NCI-H774 (cell line): ENCODE results near the gene RIPOR3.
"Not testable (repeated sequence)": the region's sequence is repeated elsewhere in the genome, so short reads cannot be mapped to it uniquely, and the experiment has no call there.

Experiments used
- DNase-seq: peaks from one replicate; lab custom pipeline; 2025; lab: John Stamatoyannopoulos, UW

The RIPOR3 gene

GRCh38 chr20:50658804-50659380 lies 32.5 kb downstream of the RIPOR3 start:
- no peak for DNase-seq

GRCh38 chr20:50655311-50655880 lies 35.9 kb downstream of the RIPOR3 start:
- DNase-seq, result no peak

GRCh38 chr20:50654904-50655303 lies 36.4 kb downstream of the RIPOR3 start:
- no peak for DNase-seq

- no peak for DNase-seq
These were observed 38.5 kb downstream of the RIPOR3 start for GRCh38 chr20:50652702-50653294.

GRCh38 chr20:50651676-50652075 lies 39.7 kb downstream of the RIPOR3 start:
- DNase-seq, result no peak

GRCh38 chr20:50649590-50649989 lies 41.8 kb downstream of the RIPOR3 start:
- no peak for DNase-seq

- no peak for DNase-seq
These were observed 42.7 kb downstream of the RIPOR3 start for GRCh38 chr20:50648651-50649050.

GRCh38 chr20:50646483-50646996 lies 44.8 kb downstream of the RIPOR3 start:
- no peak for DNase-seq

- DNase-seq, result no peak
These were observed 45.9 kb downstream of the RIPOR3 start for GRCh38 chr20:50645253-50646068.

GRCh38 chr20:50642288-50642803 lies 49.0 kb downstream of the RIPOR3 start:
- DNase-seq, result no peak

GRCh38 chr20:50641625-50642287 lies 49.6 kb downstream of the RIPOR3 start:
- not testable (repeated sequence) for DNase-seq

- not testable (repeated sequence) for DNase-seq
These were observed 51.2 kb downstream of the RIPOR3 start for GRCh38 chr20:50639971-50640711.

GRCh38 chr20:50638015-50638847 lies 53.1 kb downstream of the RIPOR3 start:
- DNase-seq, result not testable (repeated sequence)

GRCh38 chr20:50636601-50637540 lies 54.5 kb downstream of the RIPOR3 start:
- no peak for DNase-seq

GRCh38 chr20:50635676-50636600 lies 55.4 kb downstream of the RIPOR3 start:
- DNase-seq, result peak; percentile 46

- no peak for DNase-seq
These were observed 56.3 kb downstream of the RIPOR3 start for GRCh38 chr20:50635014-50635557.

- DNase-seq, result no peak
These were observed 57.2 kb downstream of the RIPOR3 start for GRCh38 chr20:50634191-50634590.

- no peak for DNase-seq
These were observed 58.0 kb downstream of the RIPOR3 start for GRCh38 chr20:50633361-50633760.
